C4-2B (cell line): ENCODE results near the gene TOLLIP.

ENCODE experiments used
- CTCF ChIP-seq: fragments of 450-650 bp; conservative IDR thresholded peaks from 2 replicates; pipeline ENCODE4 v1.5.1; 2017; ENCODE audit warnings: mild to moderate bottlenecking
- ZFX ChIP-seq: fragments of 450-650 bp; IDR thresholded peaks from 2 replicates; pipeline ENCODE4 v1.6.1; 2017

GRCh38 chr11:1270476-1270875, 39.0 kb downstream of the TOLLIP start:
- no peak for TF ChIP-seq CTCF
- TF ChIP-seq ZFX, result no peak
